Lower lobe of right lung (tissue), 2 donors: ENCODE measurements around the gene CELF1. TPM values are rescaled to one million over a fixed set of nuclear protein-coding genes. Genes with fewer than 3 reads are reported as not detected.

Experiments used
- ATAC-seq, 2 donors: fragments of 200-7000 bp; cut with Tn5 transposase; one replicate each; pipeline ENCODE4 v1.9.1; 2020 to 2022; ENCODE audit warnings: mild to moderate bottlenecking in 2 of 2, moderate library complexity in 2 of 2
- DNase-seq: peaks from one replicate; pipeline ENCODE4 v3.0.0-alpha.2; 2020
- H3K27ac ChIP-seq: fragments of 200-600 bp; one replicate; pipeline ENCODE4 v1.8.0; 2022
- H3K27me3 ChIP-seq: fragments of 200-600 bp; one replicate; pipeline ENCODE4 v1.8.0; 2022; ENCODE audit warnings: low read depth
- H3K36me3 ChIP-seq: fragments of 200-600 bp; one replicate; pipeline ENCODE4 v1.8.0; 2022; ENCODE audit warnings: mild to moderate bottlenecking
- H3K4me1 ChIP-seq: fragments of 200-600 bp; one replicate; pipeline ENCODE4 v1.8.0; 2022
- H3K4me3 ChIP-seq: fragments of 200-600 bp; one replicate; pipeline ENCODE4 v1.8.0; 2022; ENCODE audit warnings: mild to moderate bottlenecking
- H3K9me3 ChIP-seq: fragments of 200-600 bp; one replicate; pipeline ENCODE4 v1.8.0; 2022
- CTCF ChIP-seq: fragments of 200-600 bp; IDR thresholded peaks from one replicate; pipeline ENCODE4 v1.8.0; 2022; ENCODE audit warnings: antibody characterized with exemption, mild to moderate bottlenecking
- intact Hi-C: fragments of 100-400 bp; cut with DNase I; formaldehyde crosslinking; loops from one replicate; pipeline ENCODE4 v1.11.0; 2022
- total RNA-seq: library from RNA; stranded (reverse); fragmentation: NEBNext Ultra II Directional; extraction: Animal tissue kit (Norgen Biotek cat#: 25700); gene quantifications from one replicate; pipeline ENCODE4 v1.2.1, GENCODE V29; 2021
- donor health status: DM: no; HTN: yes; CAD: no; lungs with severe emphysema.

CELF1 gene
- total RNA-seq, 1 donor from 2014 or later, result 105 TPM

- H3K4me1 ChIP-seq, result peaks cover 51% of the 10 kb centered on the region
- H3K36me3 ChIP-seq, result no peaks in the 10 kb centered on the region
- ATAC-seq (no peak), DNase-seq (no peak)
- H3K9me3 ChIP-seq, result no peaks in the 10 kb centered on the region
- no peaks in the 10 kb centered on the region for H3K27me3 ChIP-seq
- intact Hi-C loops, result no loop called here
- no peak overlapping the region for H3K27ac ChIP-seq
- TF ChIP-seq CTCF, result no peak
- no peak overlapping the region for H3K4me3 ChIP-seq
These were observed 49.7 kb downstream of the CELF1 start for GRCh38 chr11:47503227-47503626.

GRCh38 chr11:47502767-47503166 lies 50.2 kb downstream of the CELF1 start:
- intact Hi-C loops, result no loop called here
- DNase-seq (no peak), ATAC-seq (no peak)
- no peaks in the 10 kb centered on the region for H3K27me3 ChIP-seq
- no peak for TF ChIP-seq CTCF
- peaks cover 51% of the 10 kb centered on the region for H3K4me1 ChIP-seq
- H3K4me3 ChIP-seq, result no peak overlapping the region
- H3K36me3 ChIP-seq, result no peaks in the 10 kb centered on the region
- H3K9me3 ChIP-seq, result no peaks in the 10 kb centered on the region
- no peak overlapping the region for H3K27ac ChIP-seq

GRCh38 chr11:47501101-47501500 lies 51.8 kb downstream of the CELF1 start:
- H3K27me3 ChIP-seq, result no peaks in the 10 kb centered on the region
- H3K27ac ChIP-seq, result no peak overlapping the region

GRCh38 chr11:47500121-47500520 lies 52.8 kb downstream of the CELF1 start:
- Histone ChIP-seq H3K4me1 (peaks cover 48% of the 10 kb centered on the region), H3K27me3 (no peaks in the 10 kb centered on the region), H3K36me3 (no peaks in the 10 kb centered on the region), H3K9me3 (no peaks in the 10 kb centered on the region), H3K4me3 (no peak overlapping the region), H3K27ac (no peak overlapping the region)
- intact Hi-C loops, result no loop called here
- ATAC-seq (no peak), DNase-seq (no peak)
- TF ChIP-seq CTCF, result no peak

More at GRCh38 chr11:47501101-47501500, 51.8 kb downstream of the CELF1 start:
- intact Hi-C loops, result no loop called here
- DNase-seq (no peak), ATAC-seq (no peak)
- TF ChIP-seq CTCF, result no peak
- Histone ChIP-seq H3K36me3 (no peaks in the 10 kb centered on the region), H3K9me3 (no peaks in the 10 kb centered on the region), H3K4me1 (peaks cover 43% of the 10 kb centered on the region), H3K4me3 (no peak overlapping the region)

- no peak overlapping the region for H3K4me3 ChIP-seq
- peaks cover 49% of the 10 kb centered on the region for H3K4me1 ChIP-seq
- H3K27ac ChIP-seq, result peak overlapping the region; percentile 59
- peak in 1 of 2 donors; percentile 56 for ATAC-seq
- TF ChIP-seq CTCF, result no peak
- peaks cover 2% of the 10 kb centered on the region for H3K36me3 ChIP-seq
- no peaks in the 10 kb centered on the region for H3K27me3 ChIP-seq
- DNase-seq, result no peak
- intact Hi-C loops, result no loop called here
- H3K9me3 ChIP-seq, result no peaks in the 10 kb centered on the region
These were observed 53.3 kb downstream of the CELF1 start for GRCh38 chr11:47499614-47500013.

GRCh38 chr11:47499161-47499560 lies 53.8 kb downstream of the CELF1 start:
- no peaks in the 10 kb centered on the region for H3K27me3 ChIP-seq

More at GRCh38 chr11:47499161-47499560, 53.8 kb downstream of the CELF1 start:
- no peak for TF ChIP-seq CTCF
- ATAC-seq (no peak), DNase-seq (no peak)
- Histone ChIP-seq H3K36me3 (peaks cover 7% of the 10 kb centered on the region), H3K27ac (peak overlapping the region; percentile 59), H3K4me3 (no peak overlapping the region), H3K9me3 (no peaks in the 10 kb centered on the region), H3K4me1 (peaks cover 49% of the 10 kb centered on the region)
- intact Hi-C loops, result no loop called here
